ENCODE measurements around the gene TMEM117.

GRCh38 chr12:43816168-43816567 is 19.7 kb upstream of the TMEM117 start:
- TF ChIP-seq CTCF (IDR thresholded peaks at IDR 0.05; ENCODE audit: insufficient read depth, low read depth, low read length) (no peak), EZH2 (IDR thresholded peaks at IDR 0.05; ENCODE audit: insufficient read depth, low read length) (no peak)
